Measurements from ENCODE around the gene SLC25A15.
"Not testable (repeated sequence)": the region's sequence is repeated elsewhere in the genome, so short reads cannot be mapped to it uniquely, and the experiment has no call there.

The SLC25A15 gene

DNA sequence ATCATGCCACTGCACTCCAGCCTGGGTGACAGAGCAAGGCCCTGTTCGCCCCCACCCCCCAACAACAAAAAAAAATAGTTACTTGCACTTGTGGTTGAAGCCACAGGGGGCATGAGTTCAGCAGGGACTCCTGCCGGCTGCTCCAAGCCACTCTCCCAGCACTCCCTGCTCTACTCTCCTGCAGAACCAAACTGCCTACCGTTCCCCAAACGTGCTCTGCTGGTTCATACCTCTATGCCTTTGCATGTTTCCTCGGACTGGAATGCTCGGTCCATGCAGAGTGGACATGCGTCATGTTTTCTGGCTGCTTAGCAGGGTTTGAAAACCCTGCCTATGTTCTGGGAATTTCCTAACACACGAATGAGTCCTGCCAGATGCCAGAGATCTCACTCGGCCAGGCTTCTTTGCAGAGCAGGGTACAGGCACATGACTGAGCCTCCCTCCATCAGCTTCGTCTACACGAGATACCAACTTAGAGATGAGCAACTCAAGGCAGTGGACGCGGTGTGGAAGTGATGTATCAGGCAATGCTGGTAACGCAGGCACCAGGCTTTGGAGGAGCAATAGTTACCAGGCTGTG, 8.5 kb upstream of the SLC25A15 start:
- no peak for DNase-seq

DNA sequence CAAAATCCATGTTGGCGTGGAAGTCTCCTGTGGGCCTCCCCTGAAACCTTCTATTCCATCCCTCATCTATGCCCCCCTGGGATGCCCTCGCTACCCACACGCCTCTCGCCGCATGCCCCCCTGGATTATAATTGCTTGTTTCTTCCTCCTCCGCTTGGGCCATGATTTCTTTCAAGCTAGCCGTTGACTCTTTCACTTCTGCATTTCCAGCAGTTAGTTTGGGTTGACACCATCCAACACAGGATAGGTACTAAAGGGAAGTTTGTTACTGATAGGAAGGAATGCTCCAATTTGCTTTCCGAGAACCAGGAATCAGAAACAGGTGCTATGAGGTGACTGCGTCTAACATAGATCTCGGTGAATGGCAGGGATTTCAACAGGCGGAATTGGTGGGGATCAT, 7.7 kb upstream of the SLC25A15 start:
- DNase-seq, result no peak

DNA sequence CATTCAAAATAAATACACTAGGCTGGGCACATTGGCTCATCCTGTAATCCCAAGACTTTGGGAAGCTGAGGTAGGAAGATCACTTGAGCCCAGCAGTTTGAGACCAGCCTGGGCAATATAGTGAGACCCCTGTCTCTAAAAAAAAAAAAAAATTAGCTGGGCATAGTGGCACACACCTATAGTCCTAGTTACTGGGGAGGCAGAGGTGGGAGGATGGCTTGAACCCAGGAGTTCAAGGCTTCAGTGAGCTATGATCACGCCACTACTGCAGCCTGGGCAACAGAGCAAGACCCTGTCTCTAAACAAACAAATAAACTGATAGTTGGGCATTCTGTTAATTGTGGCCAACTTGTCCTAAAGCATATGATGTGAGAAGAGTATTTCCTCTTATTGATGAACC, 6.4 kb upstream of the SLC25A15 start:
- DNase-seq, result not testable (repeated sequence)

DNA sequence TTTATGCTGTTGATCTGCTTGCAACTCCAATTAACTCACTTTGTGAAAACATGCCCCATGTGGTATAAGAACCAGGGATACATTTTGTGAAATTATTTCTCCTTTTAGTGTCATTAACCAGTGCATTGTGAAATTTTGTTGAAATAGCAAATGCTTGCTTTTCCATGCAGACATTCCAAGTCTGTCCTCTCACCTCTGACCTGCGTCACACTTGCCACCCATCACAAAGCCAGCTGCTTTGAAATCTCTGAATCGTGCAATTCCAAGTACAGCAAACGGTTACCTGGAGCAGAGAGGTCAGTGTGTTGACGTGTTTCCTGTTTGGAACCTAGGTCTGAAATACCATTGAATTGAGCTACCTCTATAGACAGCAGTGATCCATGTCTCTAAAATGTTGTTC, 4.9 kb upstream of the SLC25A15 start:
- DNase-seq, result no peak

DNA sequence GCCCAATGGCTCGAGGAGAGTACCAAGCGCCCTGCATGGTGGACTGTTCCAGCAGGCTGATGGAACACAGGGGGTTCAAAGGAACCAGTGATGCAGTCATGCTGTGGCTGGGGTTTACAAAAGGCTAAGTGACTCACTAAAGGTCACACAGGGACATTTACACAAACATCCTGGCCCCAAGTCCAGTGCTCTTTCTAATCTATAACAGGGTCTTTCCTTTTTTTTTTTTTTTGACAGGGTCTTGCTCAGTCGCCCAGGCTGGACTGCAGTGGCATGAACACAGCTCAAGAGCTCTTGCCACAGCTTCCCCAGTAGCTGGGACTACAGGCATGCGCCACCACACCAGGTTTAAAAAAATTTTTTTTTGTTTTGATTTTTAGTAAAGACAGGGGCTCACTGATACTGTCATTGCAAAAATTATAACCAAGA, 2.8 kb upstream of the SLC25A15 start:
- no peak for DNase-seq

DNA sequence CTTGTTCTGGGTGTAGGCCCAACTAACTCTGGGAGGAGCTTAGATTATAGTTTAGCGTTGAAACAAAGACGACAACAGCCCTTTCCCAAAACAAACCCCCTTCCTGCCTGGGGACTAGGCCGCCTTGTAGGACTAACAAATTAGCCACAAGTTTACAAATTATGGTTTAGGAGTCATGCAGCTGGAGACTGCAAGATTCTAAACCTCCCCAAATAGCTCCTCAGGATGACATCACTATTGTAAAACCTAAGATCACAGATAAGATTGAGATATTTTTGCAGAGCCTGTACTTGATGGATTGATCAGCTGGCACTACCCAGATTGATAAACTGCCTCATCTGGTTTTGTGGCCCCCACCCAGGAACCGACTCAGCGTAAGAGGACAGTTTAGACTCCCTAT, 2.3 kb upstream of the SLC25A15 start:
- DNase-seq, result no peak

DNA sequence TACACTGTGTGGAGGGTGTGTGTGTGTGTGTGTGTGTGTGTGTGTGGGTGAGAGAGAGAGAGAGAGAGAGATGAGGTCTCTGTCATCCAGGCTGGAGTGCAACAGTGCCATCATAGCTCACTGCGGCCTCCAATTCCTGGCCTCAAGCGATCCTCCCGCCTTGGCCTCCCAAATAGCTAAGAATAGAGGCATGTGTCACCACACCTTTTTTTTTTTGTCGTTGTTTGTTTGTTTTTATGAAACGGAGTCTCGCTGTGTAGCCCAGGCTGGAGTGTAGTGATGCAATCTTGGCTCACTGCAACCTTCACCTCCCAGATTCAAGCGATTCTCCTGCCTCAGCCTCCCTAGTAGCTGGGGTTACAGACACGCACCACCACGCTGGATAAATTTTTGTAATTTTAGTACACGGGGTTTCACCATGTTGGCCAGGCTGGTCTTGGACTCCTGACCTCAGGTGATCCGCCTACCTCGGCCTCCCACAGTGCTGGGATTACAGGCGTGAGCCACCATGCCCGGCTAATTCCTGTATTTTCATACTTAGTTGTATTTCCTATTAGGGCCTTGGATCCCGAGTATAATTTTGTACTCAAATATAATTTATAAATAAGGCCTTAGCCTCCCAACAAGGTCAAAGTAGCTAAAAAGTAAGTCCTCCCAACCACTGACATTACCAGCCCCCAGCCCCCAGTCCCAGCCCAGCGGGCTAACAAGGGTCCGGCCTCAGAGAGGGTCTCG, 704 bp upstream of the SLC25A15 start:
- DNase-seq, result not testable (repeated sequence)

DNA sequence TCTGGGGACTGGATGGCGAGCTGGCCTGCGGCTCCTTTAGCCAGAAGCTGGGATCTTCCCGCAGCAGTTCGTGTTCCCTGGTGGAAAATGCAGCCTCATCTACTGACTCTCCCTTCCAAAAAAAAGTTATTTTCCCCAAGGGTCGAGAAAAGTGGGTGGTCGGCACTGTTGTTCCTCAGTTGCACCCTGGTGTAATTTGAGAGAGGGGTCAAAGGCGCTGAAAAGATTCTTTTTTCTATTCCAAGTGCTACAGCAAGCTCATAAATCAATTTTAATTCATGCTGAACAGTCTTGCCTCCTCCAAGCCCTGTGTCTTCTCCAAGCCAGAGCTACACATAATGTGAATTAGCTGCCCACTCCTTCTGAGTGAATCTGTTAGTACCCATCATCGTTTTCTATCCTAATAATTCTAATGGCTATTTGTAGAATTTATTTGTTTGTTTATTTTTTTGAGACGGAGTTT, 774 bp downstream of the SLC25A15 start:
- DNase-seq, result no peak

DNA sequence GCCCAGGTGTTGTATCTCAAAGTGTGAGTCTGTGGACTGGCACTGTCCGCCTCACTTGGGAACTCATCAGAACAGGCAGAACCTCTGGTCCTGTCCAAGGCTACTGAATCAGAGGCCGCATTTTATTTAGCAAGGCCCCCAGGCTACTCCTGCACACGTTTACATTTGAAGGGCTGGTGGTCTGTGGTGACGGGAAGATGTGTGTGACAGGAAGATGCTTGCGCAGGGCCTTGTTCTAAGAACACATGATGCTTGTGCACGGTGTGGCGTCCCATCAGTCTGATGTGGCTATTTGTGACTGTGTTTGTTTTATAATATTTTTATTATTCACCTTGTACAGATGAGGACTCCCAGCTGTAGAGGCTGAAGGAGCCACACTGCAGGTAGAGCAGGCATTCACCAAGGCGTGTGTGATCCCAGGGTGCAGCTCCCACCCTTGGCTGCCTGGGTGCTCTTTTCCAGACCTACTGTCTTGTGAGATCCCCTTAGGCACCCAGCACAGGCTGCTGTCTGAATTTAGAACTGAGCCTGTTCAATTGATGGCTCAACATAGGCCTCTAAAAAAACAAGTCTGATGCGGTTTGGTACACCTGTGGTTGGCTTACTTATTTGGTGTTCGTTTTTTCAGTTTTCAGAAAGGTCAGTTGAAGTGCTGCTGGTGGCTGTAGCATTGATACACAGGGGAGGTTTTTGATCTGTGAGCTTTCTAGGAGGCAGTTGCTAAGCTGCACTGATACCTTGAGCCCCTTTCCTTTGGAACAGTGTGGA, 3.1 kb downstream of the SLC25A15 start:
- no peak for DNase-seq

DNA sequence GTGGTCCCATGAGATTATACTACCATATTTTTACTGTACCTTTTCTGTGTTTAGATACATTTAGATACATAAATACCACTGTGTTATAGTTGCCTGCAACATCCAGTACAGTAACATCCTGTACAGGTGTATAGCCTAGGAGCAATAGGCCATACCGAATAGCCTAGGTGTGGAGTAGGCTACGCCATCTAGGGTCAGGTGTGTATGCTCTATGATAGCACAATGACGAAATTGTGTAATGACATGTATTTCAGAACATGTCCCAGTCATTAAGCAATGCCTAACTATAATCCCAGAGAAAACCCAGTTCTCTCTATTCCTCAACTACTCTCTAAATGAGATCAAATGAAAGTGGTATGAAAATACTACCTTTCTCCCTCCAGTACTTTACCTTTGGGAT, 3.9 kb downstream of the SLC25A15 start:
- no peak for DNase-seq

DNA sequence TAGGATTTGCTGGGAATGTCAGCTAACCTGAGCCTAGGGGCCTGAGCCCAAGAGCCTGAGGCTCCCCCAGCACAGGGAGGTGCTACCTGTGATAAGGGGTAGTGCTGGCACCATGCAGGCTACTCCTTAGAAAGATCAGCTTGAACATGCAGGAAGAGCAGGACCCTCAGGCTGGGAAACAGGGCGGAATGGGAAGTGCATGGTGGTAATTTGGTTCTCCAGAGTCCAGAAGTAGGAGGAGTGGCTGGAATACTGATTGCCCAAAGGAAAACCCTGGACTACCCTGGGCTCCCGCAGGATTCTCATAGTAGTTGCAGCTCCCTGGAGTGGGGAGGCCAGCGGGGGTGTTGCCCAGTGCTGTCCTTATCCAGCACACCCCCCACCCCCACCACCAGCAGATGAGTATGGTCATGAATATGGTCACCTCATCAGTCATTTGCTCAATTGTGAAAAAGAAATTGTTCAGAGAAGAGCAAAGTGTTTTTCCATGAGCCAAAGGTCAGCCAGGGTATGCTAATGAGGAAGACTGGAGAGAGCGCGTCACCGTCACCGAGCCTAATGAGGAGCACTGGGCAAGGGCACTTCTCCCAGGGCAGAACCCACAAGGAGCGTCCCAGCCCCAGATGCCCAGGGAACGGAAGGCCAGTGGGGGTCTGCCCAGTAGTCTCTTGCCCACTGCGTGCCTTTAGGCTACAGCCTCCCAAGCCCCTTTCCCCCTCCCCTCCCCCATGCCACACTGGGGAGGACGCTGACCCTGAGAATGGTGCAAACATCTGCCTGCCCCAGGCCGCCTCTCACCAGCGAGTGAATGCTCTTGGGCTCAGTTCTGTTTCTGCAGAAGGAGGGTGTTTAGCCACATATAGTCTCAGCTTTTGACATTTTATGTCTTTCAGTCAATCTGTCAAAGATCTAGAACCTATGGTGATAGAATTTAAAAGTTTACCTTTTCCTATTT, 5.3 kb downstream of the SLC25A15 start:
- no peak for DNase-seq

DNA sequence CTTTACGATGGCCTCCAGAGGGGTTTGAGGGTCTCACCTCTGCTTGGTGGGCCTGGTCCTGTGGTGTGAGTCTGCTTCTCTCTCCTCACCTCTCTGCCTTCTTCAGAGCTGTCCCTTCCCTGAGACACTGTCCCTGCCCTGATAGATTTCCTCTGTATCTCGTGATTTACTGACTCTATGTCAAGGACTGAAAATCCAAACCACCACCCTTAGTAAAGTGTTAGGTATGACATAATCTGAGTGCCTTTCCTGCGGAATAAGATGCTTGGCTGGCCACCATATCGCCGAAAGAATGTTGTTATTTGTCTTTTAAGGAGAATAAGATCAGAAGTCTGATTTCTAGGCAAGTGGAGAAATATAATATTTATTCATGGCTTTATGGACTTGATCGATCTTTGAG, 7.2 kb downstream of the SLC25A15 start:
- DNase-seq, result no peak

DNA sequence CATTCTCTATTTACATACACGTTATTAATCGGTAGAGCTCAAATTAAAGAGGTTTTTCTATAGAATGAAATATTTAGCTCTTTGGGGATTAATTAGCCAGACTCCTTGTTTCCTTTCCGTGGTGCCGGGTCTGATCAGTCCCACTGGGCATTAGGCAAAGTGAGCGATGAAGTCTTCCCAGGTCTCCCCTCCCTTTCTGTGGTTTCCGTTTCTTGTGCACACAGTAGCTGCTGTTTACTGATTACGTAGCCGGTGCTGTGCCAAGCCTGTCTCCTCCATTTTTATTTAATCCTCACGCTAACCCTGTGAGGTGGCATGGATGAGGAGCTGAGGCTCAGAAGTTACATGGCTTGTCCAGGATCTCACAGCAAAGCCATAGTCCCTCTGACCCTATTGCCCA, 9.0 kb downstream of the SLC25A15 start:
- no peak for DNase-seq

DNA sequence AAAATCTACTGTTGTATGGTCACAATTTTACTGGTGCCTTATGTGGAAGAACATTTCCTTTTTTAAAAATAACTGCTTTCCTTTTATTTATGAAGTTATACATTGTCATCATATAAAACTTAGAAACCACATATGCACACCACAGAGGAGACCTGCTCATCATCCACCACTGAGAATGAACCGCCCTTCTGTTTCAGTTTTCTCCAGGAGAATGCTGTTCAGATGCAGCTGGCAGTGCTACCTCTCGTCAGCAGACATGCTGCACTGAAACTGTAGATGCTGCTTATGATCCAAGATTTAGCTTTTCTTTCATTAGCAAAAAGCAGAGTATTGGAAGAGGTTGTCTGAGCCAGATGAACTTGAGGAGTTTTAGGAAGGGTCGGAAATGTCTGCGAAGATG, 10.1 kb downstream of the SLC25A15 start:
- DNase-seq, result no peak

DNA sequence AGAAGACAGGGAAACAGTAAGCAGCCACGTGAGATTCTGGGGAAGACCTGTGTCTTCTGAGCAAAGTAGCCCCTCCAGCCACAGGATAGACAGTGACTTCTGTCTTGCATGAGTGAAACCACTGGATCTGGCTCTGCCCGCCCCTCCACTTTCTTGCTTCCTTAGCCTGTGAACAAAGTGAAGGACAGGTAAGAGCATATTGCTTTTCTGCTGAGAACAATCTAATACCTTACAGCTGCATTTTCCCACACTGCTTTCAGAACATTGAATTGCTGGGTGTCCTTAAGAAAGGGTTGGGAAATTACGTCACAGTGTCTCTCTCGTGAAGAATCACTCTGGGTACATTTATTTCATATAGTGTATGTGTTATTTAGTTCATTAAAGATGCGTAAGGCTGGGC, 11.1 kb downstream of the SLC25A15 start:
- DNase-seq, result no peak

DNA sequence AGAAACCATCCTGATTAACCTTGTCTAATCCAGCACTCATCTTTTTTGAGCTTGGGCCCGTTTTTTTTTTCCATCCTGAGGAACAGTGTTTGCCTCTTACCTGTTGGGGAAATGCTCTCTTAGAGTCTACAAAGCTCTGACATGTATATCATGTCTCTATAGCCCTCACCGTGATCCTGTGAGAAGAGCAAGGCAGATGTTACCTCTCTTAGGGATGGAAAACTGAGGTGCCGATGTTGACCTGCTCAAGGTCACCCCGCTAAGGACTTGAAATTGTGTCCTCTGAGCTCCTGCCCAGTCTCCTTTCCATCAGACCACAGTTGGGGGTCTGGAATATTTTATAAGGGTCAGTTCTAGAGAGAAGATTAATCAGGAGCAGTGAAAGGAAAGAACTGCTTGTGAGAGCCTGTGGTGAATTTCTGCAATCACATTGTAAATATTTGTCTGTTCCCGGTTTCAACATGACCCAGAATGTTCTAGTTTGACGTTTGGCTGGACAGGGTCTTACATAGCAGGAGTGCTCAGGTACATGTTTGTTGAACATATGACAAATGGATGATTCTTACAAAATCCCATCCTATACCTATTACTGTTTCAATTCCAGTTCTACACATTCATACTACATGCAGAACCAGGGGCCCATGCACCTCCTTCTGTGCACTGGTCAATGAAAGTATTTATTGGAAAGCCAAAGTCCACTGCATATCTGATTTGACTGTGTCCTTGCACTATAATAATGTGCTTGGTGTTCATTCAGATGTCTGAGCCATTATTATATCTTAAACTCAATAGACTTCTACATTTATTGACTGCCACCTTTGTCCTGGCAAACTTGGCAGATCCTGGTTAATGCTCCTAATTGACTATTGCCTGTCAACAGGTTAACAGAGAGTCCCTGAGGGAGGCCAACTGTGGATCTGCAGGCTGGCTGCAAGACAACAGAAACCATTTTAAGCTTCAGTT, 12.1 kb downstream of the SLC25A15 start:
- DNase-seq, result no peak

DNA sequence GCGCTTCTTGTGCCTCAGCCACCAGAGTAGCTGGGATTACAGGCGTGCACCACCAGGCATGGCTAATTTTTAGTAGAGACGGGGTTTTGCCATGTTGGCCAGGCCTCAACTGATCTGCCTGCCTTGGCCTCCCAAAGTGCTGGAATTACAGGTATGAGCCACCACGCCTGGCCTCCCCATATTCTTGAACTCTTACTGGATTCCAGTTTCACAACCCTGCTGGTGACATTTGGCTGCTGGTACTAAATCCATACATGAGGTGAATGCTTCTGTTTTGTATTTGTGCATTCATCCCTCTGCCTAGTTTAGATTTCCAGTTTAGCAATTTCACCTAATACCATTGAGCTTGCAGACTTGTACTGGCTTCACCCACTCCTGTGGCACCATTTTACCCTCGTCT, 13.9 kb downstream of the SLC25A15 start:
- no peak for DNase-seq

DNA sequence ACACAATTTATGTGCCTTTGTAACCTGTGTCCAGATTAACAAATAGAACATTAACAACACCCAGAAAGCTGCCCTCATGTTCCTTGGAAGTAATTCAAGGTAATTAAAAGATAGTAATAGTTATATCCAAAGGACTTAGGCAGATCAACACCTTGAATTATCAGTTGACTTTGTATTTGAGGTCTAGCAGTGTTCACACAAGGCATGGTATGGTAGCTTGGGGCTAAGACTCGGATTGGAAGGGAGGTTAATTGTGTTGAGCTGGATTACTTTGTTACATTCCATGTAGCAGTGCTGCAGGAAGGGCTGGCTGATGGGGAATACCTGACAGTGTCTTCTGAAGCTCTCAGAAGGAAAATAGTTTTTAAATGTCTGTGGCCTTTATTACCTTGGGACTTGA, 16.8 kb downstream of the SLC25A15 start:
- no peak for DNase-seq

DNA sequence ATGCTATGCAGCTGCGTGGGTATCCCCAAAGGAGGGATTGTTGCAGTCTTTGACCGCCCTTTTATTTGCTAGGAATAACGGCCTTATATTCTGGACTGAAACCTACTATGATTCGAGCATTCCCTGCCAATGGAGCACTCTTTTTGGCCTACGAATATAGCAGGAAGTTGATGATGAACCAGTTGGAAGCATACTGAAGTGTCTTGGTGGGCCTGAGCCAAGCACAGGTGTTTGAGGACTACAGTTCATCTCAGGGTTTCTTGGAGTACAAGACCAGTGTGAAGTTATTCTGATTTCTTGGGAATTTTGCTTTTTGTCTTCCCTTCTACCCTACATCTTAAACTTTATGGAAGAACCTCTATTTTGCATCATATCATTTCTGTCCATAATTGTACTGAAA, 20.1 kb downstream of the SLC25A15 start:
- DNase-seq, result no peak

DNA sequence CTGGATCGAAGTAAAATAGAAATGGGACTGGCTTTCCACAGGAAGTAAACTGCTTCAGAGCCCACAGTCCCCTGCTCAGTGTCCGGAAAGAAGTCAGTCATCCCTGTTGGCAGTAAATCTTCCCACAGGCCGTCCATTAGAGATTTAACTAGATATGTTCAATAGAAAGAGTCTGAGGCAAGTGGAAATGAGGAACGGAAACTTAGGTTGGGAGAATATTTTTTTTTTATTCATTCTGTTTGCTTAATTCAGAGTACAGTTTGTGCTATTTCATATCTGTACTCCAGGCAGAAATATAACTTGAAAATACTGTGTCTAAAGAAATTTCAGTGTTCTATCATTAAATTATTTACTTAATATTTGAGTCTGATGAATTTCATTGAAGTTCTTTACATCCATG, 22.7 kb downstream of the SLC25A15 start:
- no peak for DNase-seq
